HG03558 (cell line): ENCODE results near the gene C1QTNF12.
"Not testable (repeated sequence)": the region's sequence is repeated elsewhere in the genome, so short reads cannot be mapped to it uniquely, and the experiment has no call there.

ENCODE experiments used
- ATAC-seq: cut with Tn5 transposase; IDR thresholded peaks from one replicate; pipeline ENCODE4 v1.9.1; 2021; ENCODE audit warnings: moderate number of reproducible peaks; ENCODE audit not compliant: unreplicated experiment; ENCODE audit errors: extremely low read depth

The C1QTNF12 gene

DNA sequence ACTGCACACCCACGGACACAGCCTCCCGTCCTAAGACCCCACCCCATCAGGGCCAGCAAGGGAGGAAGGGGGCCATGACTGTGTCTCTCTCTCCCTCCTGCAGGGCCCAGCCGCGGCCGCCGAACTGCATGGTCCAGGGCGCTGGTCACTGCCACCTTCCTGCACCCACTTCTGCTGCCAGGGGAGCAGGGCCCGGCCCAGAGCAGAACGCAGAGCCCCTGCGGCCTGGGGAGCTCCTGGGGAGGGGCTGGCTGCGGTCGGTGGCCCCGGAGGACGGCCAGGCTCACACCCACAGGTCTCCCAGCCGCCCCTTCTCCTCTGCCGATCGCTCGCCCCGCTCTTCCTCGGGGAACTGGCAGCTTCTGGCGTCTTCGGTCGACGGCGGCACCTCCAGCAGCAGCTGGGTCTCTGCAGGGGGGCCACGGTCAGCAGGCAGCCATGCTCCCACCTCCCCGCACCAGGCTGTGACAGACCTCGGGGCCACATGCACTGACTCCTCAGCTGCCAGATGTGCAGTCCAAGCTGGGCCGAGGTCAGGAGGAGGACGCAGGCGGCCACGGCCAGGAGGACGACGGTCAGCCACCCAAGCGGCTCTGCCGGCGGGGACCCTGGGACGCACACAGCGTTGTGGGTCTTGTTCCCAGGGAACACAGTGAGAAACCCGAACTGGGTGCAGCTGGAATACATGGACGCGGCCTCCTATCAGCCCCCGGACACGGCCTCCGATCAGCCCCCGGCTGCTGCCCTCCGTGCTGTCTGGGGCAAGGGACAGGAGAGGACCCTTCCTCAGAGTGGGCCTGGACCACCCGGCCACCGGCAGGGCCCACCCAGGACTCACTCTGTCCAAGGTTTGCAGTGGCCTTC is 42.7 kb downstream of the C1QTNF12 start:
- no peak for ATAC-seq

DNA sequence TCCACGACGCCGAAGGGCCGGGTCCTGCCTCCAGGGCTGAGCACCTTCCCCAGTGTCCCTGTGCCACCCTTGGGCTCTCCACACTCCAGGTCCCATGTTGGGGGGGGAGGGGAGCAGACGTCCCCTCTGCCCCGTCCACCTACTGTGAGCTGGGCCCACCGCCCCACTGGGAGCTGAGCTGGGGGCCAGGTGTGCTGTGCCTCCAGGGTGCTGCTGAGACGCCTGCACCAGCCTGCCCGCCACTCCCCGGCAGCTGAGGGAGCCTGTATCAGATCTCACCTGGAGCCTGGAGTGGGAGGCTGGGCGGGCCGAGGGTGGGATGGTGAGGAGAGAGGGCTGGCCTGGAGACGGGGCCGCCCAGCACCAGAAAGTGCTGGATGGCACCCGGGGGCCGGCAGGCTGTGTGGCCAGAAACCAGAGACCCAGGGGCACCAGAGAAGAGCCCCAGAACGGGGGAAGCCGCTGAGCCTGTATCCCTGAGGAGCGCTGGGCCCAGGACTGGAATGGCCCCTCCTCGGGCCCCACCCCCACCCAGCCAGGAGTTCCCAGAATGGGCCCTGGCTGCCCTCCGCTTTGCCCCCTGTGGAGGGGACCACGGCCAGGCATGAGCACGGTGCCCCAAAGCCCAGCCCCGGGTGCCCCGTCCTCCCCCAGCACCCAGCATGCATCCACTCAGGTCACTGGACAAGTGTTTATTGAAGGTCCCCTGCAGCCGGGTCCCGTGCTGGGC is 43.5 kb downstream of the C1QTNF12 start:
- ATAC-seq: no peak

DNA sequence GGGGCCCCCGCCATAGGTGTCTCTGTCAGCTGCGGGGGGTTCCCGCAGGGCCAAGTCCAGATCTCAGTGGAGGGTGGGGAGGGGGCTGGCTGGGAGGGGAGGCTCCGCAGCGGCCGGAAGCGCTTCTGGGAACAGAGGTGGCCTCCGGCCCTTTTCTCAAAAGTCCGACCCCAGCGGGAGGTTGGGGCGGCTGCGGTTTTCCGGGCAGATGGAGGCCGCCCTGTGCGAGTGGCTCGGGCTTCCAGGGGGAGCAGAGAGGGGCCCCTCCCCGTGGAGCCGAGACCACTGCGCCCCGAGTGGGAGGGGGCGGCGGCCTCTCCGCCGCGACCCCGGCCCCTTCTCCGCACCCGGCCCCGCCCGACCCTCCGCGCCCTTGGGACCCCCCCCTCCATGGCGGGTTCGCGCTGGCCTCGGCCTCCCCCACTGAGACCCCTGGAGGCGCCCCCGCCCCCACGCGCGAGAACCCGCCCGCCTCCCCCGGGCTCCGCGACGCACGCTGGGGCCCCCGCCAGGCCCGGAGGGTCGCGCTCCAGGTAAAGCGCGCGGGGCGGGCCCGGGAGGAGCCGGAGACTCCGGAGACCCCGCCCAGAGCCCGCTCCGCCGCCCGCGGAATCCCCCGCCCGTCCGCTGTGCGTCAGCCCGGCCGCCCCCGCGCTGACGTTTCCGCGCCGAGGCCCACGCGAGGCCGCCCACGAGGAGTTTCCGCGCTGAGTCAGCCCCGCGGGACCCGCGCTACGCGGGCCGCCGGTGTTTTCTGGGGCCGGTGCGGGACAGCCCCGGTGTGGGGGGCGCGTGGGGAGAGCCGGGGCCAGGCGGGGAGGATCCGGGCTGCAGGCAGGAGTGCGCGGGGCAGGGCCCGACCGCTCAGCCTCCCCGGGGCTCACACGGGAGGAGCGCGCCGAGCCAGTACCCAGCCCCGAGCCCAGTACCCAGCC is 45.4 kb downstream of the C1QTNF12 start:
- no peak for ATAC-seq

DNA sequence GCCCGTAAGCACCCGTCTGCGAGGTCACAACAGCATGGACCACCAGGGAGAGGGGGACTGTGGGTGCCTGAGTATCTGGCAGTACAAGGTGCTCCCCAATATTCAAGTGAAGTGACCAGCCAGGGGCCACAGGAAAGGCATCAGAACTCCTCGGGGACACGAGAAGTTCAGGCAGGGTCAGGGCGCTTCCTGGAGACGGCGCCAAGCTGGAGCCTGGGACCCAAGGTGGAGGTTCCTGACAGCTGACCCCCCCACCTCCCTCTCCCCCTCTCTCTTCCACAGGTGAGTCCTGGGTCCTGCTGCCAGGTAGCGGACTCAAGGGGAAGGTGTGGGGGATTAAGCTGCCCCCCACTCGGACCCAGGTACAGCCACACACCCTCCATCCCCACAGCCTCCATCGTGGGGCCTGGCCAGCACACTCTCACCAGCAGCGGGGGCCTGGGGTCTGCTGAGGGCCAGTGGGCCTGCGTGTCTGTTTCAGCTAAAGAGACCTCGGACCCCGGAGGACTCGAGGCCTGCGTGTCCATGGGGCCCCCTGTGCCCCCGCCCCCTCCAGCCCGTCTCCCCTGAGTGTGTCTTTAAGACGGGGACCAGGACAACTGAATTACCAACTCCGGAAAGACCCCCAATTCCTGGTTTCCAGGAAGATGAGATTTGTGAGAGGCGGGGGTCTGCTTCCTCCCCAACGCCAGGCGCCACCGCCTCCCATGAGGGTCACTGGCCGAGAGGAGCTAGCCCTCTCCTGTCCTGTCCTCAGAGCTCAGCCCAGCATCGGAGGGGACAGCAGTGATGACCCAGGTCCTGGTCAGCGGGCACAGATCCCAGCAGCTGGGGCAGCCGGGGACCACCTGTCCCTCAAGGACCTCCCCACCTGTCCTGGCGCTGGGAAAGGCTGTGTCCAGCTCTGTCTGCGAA is 46.3 kb downstream of the C1QTNF12 start:
- ATAC-seq: no peak

DNA sequence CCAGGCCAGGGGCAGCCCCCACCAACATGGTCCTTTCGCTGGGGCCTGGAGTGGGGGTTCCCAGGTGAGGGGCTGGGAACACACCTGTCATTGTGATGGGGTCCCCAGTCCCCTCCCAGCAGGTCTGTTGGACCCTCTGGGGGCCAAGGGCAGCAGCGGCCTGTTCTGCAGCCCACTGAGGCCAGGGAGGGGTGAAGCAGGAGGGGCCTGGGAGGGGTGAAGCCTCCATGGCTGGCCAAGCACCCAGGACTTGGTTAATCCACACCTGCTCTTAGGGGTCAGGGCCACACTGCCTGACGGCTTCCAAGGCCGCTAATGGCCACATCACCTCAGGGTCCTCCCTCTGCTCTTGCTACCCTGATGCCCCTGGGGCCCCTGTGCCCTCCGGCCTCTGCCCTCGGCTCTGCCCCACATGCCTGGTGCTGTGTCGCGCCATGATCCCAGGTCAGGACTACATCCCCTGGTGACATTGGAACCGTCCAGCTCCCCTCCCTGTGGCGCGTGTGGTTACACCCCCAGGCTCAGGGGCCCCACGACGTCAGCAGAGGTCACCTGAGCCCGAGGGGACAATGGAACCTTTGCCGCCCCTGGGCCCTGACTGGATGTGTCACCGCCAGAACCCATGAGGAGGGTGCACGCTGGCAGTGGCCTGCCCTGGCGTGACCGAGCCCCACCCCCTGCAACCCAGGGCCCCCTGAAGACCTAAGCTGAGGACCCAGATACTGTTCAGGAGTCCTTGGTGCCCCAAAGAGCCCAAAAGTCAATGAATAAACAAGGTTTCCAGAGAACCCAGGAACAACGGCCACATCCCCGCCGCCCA is 47.2 kb downstream of the C1QTNF12 start:
- no peak for ATAC-seq

DNA sequence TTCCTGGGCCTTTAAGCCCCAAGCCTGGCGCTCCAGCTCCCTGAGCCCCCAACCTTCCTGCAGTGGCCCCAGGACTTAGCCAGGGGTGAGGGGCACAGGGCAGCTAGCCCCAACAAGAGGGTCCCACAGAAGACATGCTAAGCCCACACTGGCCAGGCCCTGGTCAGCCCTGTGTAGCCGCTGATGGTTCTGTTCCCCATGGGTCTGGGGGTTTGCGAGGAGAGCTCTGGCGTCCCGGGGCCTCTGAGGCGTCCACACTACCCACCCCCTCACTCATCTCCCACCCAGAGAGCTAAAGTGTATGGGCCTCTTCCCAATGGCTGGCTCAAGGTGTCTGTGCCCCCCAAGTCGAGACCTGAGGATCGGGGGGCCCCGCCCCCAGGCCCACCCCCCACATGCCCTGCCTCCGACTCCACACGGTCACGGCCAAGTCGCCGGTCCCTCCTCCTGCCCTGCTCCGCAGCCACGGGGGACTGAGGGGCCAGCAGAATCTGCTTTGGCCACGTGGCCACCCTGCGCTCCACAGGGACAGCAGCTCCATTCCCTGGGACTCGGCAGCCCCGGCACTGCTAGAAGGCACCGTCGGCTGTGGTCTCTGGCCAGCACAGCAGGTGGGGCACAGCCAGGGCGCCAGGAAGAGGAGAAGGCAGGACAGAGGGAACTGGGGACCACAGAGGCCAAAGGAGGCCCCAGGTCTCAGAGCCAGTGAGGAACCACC is 47.9 kb downstream of the C1QTNF12 start:
- no peak for ATAC-seq

DNA sequence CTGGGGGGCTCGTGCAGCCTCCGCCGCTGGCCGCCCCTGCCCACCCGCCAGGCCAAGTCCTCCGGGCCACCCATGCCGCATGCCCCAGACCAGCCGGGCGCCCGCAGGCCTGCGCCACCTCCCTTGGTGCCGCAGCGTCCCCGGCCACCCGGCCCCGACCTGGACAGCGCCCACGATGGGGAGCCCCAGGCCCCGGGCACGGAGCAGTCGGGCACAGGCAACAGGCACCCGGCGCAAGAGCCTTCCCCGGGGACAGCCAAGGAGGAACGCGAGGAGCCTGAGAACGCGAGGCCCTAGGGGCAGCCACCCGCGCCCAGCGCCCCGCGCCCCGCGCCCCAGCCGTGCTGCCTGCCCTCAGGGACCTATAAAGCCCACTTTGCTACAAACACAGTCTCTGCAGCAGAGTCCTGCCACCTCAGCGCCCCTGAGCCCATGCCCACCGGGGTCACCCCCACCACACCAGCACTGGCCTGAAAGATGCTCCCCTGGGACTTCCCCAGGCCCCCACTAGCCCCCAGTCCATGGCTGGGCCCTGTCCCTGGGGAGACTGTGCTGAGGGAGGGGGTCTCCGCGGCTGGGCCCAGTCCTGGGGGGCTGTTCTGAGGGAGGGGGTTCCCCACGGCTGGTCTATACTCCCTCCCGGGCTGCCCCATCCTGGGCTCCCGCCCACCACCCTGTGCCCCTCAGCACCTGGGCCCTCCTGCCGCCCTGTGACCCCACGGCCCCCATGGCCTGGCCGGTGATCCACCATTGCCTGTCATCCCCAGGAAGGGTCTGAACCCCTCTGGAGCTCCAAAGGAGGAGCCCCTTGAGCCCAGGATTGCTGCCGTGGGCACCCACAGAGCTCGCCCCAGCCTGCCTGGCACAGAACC is 48.7 kb downstream of the C1QTNF12 start:
- ATAC-seq: no peak

DNA sequence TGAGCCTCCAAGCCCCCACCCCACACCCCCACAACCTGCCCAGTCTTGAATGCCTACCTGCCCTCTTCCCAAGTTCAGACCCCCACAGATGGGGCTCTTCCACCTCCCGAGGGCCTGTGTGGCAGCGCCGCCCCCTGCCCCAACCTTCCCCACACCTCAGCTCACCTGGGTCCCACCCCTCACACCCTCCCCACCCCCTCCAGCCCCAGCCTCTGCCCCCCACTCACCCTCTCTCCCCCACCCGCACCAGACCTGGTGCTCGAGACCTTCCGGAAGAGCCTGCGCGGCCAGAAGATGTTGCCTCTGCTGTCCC is 49.4 kb downstream of the C1QTNF12 start:
- ATAC-seq: no peak

DNA sequence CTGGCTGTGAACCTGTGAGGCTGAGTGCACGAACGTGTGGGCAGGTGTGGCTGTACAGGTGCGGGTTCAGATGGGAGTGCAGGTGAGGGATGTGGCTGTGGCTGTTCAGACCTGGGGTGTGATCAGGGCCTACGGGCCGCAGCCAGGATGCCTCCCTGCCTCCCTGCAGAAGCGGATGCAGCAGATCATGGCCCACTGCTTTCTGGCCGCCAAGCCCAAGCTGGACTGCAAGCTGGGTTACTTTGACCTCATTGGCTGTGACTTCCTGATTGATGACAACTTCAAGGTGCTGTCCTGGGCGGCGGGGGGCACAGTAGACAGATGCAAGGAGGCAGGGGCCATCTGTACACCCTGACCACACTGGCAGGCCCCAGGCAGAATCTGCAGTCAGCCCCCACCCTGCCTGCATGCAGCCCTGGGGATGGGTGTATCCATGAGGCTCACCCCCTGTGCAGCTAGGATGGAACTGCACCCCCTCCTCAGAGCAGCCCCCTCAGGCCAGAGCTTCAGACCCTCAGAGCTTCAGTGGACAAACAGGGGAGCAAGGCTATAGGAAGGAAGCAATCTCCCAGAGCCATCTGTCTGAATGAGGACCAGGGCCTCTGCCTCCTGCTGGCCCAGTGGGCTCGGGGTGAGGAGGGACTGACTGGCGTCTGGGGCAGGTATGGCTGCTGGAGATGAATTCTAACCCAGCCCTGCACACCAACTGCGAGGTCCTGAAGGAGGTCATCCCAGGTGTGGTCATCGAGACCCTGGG is 49.9 kb downstream of the C1QTNF12 start:
- ATAC-seq: no peak

DNA sequence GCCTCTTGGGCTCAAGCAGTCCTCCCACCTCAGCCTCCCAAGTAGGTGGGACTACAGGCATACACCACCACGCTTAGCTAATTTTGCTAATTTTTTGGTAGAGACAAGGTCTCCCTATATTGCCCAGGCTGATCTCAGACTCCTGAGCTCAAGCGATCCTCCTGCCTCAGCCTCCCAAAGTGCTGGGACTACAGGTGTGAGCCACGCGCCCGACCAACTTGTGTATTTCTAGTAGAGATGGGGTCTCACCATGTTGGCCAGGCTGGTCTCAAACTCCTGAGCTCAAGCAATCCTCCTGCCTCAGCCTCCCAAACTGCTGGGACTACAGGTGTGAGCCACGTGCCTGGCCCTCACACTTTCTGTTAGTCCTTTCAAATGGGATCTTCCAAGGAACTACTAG is 50.8 kb downstream of the C1QTNF12 start:
- ATAC-seq: not testable (repeated sequence)

DNA sequence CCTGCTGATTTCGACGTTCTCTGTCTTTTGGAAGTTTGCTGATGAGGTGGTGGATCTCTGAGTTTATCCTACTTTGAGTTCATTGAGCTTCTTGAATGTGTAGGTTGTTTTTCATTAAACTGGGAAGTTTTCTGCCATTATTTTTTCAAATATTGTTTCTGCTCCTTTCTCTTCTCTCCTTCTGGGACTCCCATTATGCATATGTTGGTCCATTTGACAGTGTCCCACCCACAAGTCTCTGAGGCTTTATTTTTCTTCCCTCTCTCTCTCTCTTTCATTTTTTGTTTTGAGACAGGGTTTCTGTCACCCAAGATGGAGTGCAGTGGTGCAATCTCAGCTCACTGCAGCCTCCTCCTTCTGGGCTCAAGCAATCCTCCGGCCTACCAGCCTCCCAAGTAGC is 51.8 kb downstream of the C1QTNF12 start:
- ATAC-seq: no peak
